GM19328 (cell line): ENCODE results near the gene NTRK3.

ENCODE experiments used
- ATAC-seq: cut with Tn5 transposase; IDR thresholded peaks from one replicate; pipeline ENCODE4 v1.9.1; 2021; ENCODE audit warnings: mild to moderate bottlenecking, moderate library complexity; ENCODE audit not compliant: unreplicated experiment

Gene NTRK3

GRCh38 chr15:88232771-88233201, 23.8 kb downstream of the NTRK3 start:
- no peak for ATAC-seq

DNA sequence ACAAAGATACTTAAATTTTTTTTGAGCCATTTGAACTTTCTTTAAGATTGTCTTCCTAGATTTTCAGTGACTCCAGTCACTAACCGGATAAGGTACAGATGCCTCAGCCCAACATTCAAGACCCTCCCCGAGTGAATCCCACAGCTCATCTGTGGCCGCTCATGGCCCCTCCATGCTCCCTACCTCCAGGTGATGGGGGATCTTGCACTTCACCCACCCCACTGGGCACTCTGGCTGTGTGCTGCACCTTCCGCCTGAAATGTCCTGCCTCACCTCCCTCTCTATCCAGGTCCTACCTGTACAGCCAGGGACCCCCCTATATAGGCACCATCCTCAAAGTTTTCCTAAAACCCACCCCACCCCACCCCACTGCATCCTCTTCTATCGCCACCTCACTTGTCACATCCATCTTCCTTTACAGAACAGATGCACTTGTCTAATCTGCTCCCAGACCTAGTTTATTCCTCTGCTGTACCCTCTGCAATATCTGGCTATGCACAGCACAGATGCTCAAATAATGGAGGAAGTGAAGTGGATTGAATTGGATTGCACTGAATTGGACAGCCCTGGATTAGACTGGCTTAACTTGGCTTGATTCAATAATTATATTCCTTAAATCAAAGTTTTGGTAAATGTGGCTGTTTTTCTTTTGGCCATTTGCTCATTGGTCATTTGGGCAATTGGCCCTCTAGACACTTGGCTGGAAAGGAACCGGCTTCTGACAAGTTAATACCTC, 24.5 kb downstream of the NTRK3 start:
- ATAC-seq: no peak

DNA sequence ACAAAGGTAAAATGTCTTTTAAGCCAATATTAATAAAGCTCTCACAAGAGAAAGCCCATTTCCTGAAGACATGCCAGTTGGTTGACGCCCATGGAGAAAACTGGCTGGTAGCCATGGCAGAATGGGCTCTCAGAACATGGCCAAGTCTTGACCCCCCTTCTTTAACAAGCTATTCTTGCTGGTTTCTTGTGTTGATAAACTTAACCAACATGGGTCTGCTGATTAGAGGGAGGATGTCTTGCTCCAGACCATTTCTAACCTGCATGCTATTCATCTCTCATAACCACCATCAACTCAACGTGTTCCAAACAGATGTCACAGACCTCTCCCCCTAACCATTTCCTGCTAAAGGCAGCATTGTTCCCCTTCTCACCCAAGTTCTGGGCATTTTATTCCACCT, 25.7 kb downstream of the NTRK3 start:
- no peak for ATAC-seq

DNA sequence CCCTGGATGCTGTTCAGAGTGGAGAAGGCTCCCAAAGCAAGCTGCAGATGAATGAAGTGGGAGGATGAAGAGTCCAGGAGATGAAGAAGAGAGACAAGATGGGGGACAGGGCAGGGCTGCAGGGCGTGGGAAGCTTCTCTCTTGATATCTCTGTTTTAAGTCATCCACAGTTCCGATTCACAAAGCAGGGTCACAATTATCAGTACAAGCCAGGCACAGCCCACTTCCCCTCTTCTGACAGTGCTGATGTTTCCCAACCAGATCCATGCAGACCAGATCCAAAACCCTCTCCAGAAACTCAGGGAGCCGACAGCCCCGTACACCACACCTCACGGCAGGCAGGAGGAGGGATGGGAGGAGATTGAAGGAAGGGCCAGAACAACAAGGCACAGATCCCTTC, 31.1 kb downstream of the NTRK3 start:
- ATAC-seq: no peak

DNA sequence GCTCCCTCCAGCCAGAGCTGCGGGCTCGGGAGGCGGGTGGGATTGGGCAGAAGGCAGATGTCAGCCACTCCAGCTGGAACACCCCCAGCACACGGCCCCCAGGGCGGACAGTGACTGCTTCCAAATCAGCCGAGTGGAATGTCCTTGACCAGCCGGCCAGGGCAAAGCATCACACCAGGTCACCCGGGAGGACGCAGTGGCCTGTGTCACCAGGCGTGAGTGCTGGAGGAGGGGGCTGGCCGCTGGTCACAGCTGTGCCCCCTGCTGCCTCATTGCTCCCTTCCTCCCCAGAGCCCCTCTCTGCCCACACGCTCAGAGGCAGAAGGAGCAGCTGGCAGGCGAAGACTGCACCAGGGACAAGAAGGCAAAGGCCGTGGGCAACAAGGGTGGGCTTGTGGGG, 33.5 kb downstream of the NTRK3 start:
- no peak for ATAC-seq

GRCh38 chr15:88221836-88222235, 34.7 kb downstream of the NTRK3 start:
- no peak for ATAC-seq

GRCh38 chr15:88220443-88221335, 35.9 kb downstream of the NTRK3 start:
- no peak for ATAC-seq

DNA sequence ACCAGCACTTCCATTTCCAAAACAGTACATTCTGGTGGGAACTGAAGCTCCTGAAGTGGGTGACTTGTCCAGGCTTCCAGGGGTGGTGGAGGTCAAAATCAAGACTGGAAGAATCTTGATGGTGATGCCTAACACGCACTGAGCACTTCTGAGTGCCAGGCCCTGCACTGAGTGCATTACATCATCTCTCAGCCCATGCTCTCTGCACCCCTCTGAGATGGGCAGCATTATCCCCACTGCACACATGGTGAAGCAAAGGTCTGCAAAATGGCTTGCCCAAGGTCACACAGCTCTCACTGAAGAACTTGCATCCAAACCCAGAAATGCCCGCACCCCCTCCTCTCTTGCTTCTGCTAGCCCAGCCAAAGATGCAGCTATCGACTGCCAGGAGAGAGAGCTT, 36.9 kb downstream of the NTRK3 start:
- ATAC-seq: no peak

DNA sequence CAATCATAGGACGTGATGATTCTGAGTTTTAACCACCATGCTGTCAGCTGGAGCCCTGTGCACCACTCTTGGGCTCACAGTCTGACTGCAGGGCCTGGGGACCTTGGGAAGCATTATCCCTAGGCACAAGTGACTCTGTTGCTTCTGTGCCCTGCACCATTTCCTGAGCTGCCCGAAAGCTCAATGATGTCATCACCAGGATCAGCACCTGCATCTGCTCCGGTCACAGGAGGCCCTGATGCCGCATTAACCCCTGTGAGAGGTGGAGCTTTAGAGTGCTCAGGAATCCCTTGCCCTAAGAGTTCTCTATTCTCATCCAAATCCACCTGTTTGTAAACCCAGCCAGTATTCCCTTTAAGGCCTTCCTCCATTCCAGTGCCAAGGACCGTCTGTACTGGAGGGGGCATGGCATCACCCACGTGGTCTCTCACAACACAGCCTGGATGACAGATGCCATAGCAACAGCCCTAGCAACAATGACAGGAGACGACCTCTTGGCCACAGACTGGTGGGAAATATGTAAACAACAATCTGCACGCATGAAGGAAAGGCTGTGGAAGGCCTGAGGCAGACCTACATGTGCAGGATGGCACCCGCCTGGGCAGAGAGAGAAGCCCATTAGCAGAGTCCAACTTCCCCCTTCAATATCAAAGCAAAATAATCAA, 37.9 kb downstream of the NTRK3 start:
- no peak for ATAC-seq

DNA sequence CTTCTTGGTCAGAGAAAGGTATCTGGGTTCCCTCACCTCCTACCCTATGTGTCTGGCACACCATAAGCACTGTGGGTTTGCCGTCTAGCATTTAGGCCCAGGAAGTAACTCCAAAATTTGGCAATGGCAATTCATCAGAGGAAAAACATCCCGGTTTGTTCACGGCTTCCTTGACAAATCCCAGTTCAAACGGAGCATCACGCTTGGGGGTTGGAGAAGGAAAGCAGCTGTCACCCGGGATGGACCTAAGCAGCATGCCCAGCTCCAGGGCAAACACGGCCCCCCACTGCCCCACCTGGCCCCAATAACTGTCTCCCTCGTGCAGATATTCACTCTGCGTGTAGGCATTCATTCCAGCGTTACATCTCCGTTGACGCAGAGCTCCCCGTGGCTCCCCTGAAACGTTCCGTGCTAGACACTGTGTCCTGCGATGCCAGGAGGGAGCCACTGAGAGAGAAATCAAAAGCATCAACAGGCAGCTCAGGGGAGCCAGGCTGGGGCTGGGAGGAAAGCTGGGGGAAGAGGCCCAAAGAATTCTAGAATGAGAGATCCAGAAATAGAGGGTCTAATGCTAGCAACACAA, 41.4 kb downstream of the NTRK3 start:
- no peak for ATAC-seq

- ATAC-seq: no peak
Measured at GRCh38 chr15:88209111-88209510, 47.4 kb downstream of the NTRK3 start.

- ATAC-seq: no peak
Measured at GRCh38 chr15:88208396-88208795, 48.1 kb downstream of the NTRK3 start.

DNA sequence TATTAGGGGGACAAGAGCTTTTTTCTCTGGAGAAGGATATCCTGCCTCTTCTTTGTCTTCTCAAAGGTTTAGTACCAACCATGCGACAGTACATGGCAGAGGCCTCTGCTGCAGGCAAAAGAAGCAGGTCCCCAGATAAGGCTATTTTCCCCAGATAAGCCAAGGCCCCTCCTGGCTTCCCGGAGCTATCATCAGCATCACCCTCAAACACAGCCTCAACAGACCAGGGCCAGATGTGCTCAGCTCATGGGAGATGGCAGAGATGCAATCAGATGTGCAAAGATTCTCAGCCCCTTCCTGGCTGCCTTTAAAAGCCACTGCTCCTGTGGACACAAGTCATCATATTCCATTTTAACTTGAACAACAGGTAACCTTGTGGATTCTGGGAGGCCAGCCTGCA, 49.0 kb downstream of the NTRK3 start:
- no peak for ATAC-seq

DNA sequence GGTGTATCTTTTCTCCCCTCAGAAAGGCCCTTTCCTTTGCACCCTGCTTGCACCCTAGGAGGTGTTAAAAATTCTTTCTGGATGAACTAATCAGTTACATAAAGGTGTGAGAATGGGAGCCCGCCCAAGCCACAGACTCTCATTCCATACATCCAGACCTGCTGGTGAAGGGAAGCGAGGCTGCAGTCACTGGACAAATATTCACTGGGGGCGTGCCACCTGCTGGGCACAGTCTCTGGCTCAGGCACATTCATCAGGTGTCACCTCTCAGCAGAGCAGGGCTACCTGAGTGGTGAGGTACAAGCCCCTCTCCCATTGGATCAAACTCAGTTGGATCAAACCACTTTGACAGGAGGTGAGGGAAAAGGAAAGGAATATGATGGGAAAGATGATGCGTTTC, 52.0 kb downstream of the NTRK3 start:
- ATAC-seq: no peak

DNA sequence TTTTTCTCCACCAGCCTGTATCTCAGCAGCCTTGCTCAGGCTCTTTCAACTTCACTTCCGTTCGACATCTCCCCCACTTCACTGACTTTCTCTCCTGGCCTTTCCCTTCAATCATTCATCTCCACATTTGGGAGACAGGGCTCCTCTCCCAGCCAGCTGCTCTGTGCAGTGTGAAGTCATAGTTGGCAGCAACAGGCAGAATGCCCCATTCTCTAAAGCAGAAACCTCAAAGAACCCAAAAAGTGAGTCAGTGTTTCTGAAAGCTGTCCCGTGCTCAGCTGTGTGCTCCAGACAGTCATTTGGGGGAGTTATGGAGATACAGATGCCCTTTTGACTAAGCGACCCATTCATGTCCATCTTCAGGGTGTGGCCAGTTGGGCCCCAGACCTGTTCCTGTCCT, 54.3 kb downstream of the NTRK3 start:
- no peak for ATAC-seq

GRCh38 chr15:88201207-88201606, 55.3 kb downstream of the NTRK3 start:
- ATAC-seq: no peak

DNA sequence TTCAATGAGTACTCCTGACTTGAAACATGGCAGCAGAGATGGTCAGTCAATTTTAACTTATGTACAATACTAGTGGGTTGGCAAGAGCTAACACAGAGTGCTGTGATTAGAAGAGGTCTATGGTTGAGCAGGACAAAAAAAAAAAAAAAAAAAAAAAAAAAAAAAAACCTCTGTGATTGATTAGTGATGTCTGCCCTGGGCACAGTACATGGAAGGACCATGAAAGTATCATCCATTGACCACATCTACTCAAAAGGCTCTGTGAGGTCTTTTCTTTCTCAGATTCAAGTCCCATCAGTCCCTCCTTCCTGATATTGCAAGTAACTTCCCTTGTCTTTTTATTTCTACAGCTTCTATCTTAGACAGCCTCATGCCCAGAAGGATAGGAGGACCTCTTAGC, 59.6 kb downstream of the NTRK3 start:
- ATAC-seq: no peak

- no peak for ATAC-seq
Measured at GRCh38 chr15:88194162-88194561, 62.4 kb downstream of the NTRK3 start.

GRCh38 chr15:88193415-88193814, 63.1 kb downstream of the NTRK3 start:
- ATAC-seq: no peak

DNA sequence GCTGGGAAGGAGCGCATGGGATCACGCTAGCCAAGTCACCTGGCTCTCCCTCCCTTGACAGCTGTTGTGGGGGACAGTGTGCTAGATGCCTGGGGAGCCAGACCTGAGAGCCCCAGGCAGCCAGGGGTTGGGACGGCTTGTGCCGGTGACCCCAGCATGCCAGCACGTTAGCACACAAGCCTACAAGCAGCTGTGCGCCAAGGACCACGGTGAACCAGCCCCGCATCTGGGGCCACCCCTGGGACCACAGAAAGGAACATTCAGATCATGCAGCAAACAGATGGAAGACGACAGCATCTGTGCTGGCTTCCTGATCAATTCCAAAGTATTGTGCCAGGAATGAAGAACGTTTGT, 64.8 kb downstream of the NTRK3 start:
- ATAC-seq: no peak

DNA sequence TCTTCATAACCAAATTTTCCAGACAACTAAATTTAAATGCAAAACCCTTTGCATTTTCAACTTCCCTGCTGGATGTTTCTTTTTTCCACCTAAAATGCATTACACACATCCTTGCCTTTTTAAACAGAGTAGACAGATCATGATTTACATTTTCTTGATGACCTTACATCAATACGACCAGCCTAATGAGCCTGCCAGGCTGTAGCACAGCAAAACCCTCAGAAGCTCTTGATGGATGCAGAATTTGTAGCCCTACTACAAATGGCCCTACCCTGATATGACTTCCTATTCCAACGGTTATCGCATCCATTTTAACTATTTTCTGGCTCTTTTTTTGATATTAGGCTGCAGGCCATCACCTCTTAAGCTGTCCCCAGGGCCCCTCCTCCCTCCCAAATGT, 66.3 kb downstream of the NTRK3 start:
- no peak for ATAC-seq
